SIG-M5 treated with dmso at 0.1 percent for 504 hours (cell line): Measurements from ENCODE around the gene NCKAP5.

Experiments
- DNase-seq: peaks from one replicate; lab custom pipeline; 2025; ENCODE audit not compliant: unreplicated experiment; lab: John Stamatoyannopoulos, UW

The NCKAP5 gene

GRCh38 chr2:132664096-132664495 is 904.2 kb downstream of the NCKAP5 start:
- DNase-seq: no peak

- no peak for DNase-seq
Observed at GRCh38 chr2:132662732-132663131, 905.5 kb downstream of the NCKAP5 start.

- DNase-seq: no peak
Observed at GRCh38 chr2:132659331-132659730, 908.9 kb downstream of the NCKAP5 start.

GRCh38 chr2:132656266-132656975 is 911.8 kb downstream of the NCKAP5 start:
- DNase-seq: no peak

- DNase-seq: no peak
Observed at GRCh38 chr2:132654968-132655367, 913.3 kb downstream of the NCKAP5 start.

GRCh38 chr2:132654335-132654734 is 913.9 kb downstream of the NCKAP5 start:
- no peak for DNase-seq

- no peak for DNase-seq
Observed at GRCh38 chr2:132652474-132652873, 915.8 kb downstream of the NCKAP5 start.

GRCh38 chr2:132651115-132652045 is 916.9 kb downstream of the NCKAP5 start:
- DNase-seq: peak; percentile 16

GRCh38 chr2:132646540-132647108 is 921.6 kb downstream of the NCKAP5 start:
- no peak for DNase-seq

- peak; percentile 8 for DNase-seq
Observed at GRCh38 chr2:132645722-132646539, 922.3 kb downstream of the NCKAP5 start.

- no peak for DNase-seq
Observed at GRCh38 chr2:132645176-132645575, 923.1 kb downstream of the NCKAP5 start.

GRCh38 chr2:132642415-132642814 is 925.8 kb downstream of the NCKAP5 start:
- DNase-seq: no peak

- no peak for DNase-seq
Observed at GRCh38 chr2:132641819-132642218, 926.4 kb downstream of the NCKAP5 start.

- no peak for DNase-seq
Observed at GRCh38 chr2:132640116-132640515, 928.1 kb downstream of the NCKAP5 start.

- no peak for DNase-seq
Observed at GRCh38 chr2:132638313-132639040, 929.8 kb downstream of the NCKAP5 start.

- no peak for DNase-seq
Observed at GRCh38 chr2:132636346-132636745, 931.9 kb downstream of the NCKAP5 start.

GRCh38 chr2:132633635-132634034 is 934.6 kb downstream of the NCKAP5 start:
- no peak for DNase-seq

- no peak for DNase-seq
Observed at GRCh38 chr2:132632000-132632649, 936.1 kb downstream of the NCKAP5 start.

- no peak for DNase-seq
Observed at GRCh38 chr2:132627536-132627935, 940.7 kb downstream of the NCKAP5 start.
